GM23338 (cell line): Measurements from ENCODE around the gene CANX.

Experiments
- CREB1 ChIP-seq: fragments of 250-450 bp; sonication (Bioruptor Pico); IDR thresholded peaks from 2 replicates; pipeline ENCODE4 v1.5.0; 2020; ENCODE audit warnings: low read depth, mild to moderate bottlenecking, moderate library complexity
- EZH2 ChIP-seq: fragments of 200-600 bp; sonication (generic); IDR thresholded peaks from one replicate; pipeline ENCODE4 v1.8.0; 2017; ENCODE audit warnings: antibody characterized with exemption, mild to moderate bottlenecking, low read depth; ENCODE audit not compliant: unreplicated experiment
- EZH2phosphoT487 ChIP-seq: fragments of 200-600 bp; sonication (generic); IDR thresholded peaks from one replicate; pipeline ENCODE4 v1.8.1; 2018; ENCODE audit warnings: antibody characterized with exemption; ENCODE audit not compliant: unreplicated experiment
- POLR2AphosphoS5 ChIP-seq: IDR thresholded peaks from 2 replicates; pipeline ENCODE4 v1.6.1; 2016; ENCODE audit warnings: antibody characterized with exemption, low read depth
- STAT1 ChIP-seq: IDR thresholded peaks from one replicate; pipeline ENCODE4 v1.6.1; 2016; ENCODE audit warnings: antibody characterized with exemption; ENCODE audit not compliant: unreplicated experiment
- TF ChIP-seq, protein P1 (sequence below), 2 experiments: fragments of 200-600 bp in 1 of 2; sonication (generic) in 1 of 2; conservative IDR thresholded peaks; 2 replicates each; pipeline versions ENCODE4 v1.5.1 to v1.6.1; 2016 to 2017; ENCODE audit warnings: antibody characterized with exemption in 2 of 2, low read depth in 2 of 2, mild to moderate bottlenecking in 2 of 2, moderate library complexity in 1 of 2
- TF ChIP-seq, protein P2 (sequence below): IDR thresholded peaks from one replicate; pipeline ENCODE4 v1.6.1; 2018; ENCODE audit warnings: antibody characterized with exemption; ENCODE audit not compliant: unreplicated experiment
- TF ChIP-seq, protein P3 (sequence below): IDR thresholded peaks from 2 replicates; pipeline ENCODE4 v1.6.1; 2016; ENCODE audit warnings: antibody characterized with exemption

DNA sequence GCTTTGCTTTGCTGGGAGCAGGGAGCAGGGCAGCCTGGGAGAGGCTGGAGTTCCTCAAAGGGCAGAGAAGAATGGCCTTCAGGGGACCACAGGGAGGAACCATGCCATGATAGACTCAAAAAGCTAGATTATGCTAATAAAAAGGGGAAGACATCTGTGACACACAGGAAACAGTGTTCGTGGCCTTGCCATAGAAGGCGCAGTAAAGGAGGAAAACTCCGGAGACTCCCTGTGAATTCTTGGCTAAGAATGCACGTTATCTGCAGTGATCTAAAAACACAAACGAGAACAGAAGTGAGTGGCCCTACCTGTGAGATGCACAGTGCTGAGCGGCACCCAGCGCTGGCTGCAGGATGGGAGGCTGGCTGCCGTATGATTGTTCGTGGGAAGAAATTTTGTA, 79.1 kb downstream of the CANX start:
- TF ChIP-seq, protein P1, sequence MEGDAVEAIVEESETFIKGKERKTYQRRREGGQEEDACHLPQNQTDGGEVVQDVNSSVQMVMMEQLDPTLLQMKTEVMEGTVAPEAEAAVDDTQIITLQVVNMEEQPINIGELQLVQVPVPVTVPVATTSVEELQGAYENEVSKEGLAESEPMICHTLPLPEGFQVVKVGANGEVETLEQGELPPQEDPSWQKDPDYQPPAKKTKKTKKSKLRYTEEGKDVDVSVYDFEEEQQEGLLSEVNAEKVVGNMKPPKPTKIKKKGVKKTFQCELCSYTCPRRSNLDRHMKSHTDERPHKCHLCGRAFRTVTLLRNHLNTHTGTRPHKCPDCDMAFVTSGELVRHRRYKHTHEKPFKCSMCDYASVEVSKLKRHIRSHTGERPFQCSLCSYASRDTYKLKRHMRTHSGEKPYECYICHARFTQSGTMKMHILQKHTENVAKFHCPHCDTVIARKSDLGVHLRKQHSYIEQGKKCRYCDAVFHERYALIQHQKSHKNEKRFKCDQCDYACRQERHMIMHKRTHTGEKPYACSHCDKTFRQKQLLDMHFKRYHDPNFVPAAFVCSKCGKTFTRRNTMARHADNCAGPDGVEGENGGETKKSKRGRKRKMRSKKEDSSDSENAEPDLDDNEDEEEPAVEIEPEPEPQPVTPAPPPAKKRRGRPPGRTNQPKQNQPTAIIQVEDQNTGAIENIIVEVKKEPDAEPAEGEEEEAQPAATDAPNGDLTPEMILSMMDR (conservative IDR thresholded peaks at IDR 0.05; ENCODE audit: low read depth in 2 of 2) = no peak
- no peak for TF ChIP-seq POLR2AphosphoS5
- TF ChIP-seq EZH2 = no peak
- TF ChIP-seq EZH2phosphoT487 = no peak
- TF ChIP-seq CREB1 (CRISPR knock-in tag) = no peak
- TF ChIP-seq, protein P2, sequence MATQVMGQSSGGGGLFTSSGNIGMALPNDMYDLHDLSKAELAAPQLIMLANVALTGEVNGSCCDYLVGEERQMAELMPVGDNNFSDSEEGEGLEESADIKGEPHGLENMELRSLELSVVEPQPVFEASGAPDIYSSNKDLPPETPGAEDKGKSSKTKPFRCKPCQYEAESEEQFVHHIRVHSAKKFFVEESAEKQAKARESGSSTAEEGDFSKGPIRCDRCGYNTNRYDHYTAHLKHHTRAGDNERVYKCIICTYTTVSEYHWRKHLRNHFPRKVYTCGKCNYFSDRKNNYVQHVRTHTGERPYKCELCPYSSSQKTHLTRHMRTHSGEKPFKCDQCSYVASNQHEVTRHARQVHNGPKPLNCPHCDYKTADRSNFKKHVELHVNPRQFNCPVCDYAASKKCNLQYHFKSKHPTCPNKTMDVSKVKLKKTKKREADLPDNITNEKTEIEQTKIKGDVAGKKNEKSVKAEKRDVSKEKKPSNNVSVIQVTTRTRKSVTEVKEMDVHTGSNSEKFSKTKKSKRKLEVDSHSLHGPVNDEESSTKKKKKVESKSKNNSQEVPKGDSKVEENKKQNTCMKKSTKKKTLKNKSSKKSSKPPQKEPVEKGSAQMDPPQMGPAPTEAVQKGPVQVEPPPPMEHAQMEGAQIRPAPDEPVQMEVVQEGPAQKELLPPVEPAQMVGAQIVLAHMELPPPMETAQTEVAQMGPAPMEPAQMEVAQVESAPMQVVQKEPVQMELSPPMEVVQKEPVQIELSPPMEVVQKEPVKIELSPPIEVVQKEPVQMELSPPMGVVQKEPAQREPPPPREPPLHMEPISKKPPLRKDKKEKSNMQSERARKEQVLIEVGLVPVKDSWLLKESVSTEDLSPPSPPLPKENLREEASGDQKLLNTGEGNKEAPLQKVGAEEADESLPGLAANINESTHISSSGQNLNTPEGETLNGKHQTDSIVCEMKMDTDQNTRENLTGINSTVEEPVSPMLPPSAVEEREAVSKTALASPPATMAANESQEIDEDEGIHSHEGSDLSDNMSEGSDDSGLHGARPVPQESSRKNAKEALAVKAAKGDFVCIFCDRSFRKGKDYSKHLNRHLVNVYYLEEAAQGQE = no peak
- TF ChIP-seq STAT1 = no peak
- TF ChIP-seq, protein P3, sequence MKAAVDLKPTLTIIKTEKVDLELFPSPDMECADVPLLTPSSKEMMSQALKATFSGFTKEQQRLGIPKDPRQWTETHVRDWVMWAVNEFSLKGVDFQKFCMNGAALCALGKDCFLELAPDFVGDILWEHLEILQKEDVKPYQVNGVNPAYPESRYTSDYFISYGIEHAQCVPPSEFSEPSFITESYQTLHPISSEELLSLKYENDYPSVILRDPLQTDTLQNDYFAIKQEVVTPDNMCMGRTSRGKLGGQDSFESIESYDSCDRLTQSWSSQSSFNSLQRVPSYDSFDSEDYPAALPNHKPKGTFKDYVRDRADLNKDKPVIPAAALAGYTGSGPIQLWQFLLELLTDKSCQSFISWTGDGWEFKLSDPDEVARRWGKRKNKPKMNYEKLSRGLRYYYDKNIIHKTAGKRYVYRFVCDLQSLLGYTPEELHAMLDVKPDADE = no peak
